Right lobe of liver (tissue), 6 donors: ENCODE results near the gene DMRT1. TPM values are rescaled to one million over a fixed set of nuclear protein-coding genes. Genes with fewer than 3 reads are reported as not detected.
"Not testable (repeated sequence)": the region's sequence is repeated elsewhere in the genome, so short reads cannot be mapped to it uniquely, and the experiment has no call there.

Experiments used
- ATAC-seq, 4 donors: fragments of 200-7000 bp; cut with Tn5 transposase; one replicate each; pipeline ENCODE4 v1.9.1; 2020; ENCODE audit warnings: mild to moderate bottlenecking in 4 of 4, moderate library complexity in 4 of 4
- DNase-seq, 3 donors: peaks; one replicate each; pipeline ENCODE4 v3.0.0-alpha.2; 2020
- H3K27ac ChIP-seq, 3 donors: fragments of 200-600 bp; one replicate each; pipeline ENCODE4 v1.8.0; 2022
- H3K27me3 ChIP-seq, 2 donors: fragments of 200-600 bp; one replicate each; pipeline ENCODE4 v1.8.0; 2022
- H3K36me3 ChIP-seq, 4 donors: fragments of 200-600 bp; sonication (generic) in 1 of 4; one replicate each; pipeline versions ENCODE4 v1.5.1 to v1.8.0; 2017 to 2022; ENCODE audit warnings: control low read depth in 1 of 4
- H3K4me1 ChIP-seq, 4 donors: fragments of 200-600 bp; sonication (generic) in 1 of 4; one replicate each; pipeline versions ENCODE4 v1.5.1 to v1.8.0; 2017 to 2022; ENCODE audit warnings: control low read depth in 1 of 4
- H3K4me3 ChIP-seq, 3 donors: fragments of 200-600 bp; one replicate each; pipeline ENCODE4 v1.8.0; 2022
- H3K9me3 ChIP-seq, 4 donors: fragments of 200-600 bp; sonication (generic) in 1 of 4; one replicate each; pipeline versions ENCODE4 v1.5.1 to v1.8.0; 2017 to 2022; ENCODE audit warnings: control low read depth in 1 of 4
- POLR2A ChIP-seq: fragments of 450-650 bp; IDR thresholded peaks from one replicate; pipeline ENCODE4 v1.6.1; 2017; ENCODE audit warnings: antibody characterized with exemption, mild to moderate bottlenecking
- WGBS: methylation state at CpG from one replicate; pipeline ENCODE4 v1.1.6; 2018; ENCODE audit warnings: low coverage, low lambda C conversion rate; ENCODE audit not compliant: insufficient coverage; ENCODE audit errors: missing lambda C conversion rate; 5-methylcytosine and 5-hydroxymethylcytosine counted together
- intact Hi-C, 2 donors: fragments of 100-400 bp; cut with DNase I; formaldehyde crosslinking; loops; one replicate each; pipeline versions ENCODE4 v1.11.2 to v1.14.1; 2022
- total RNA-seq, 6 experiments: library from RNA; depleted of rRNA in 2 of 6; stranded (reverse); fragments of >200 nt in 2 of 6; fragmentation: NEBNext Ultra II Directional in 3 of 6; extraction: Animal tissue kit (Norgen Biotek cat#: 25700) in 3 of 6; gene quantifications; one replicate each; pipeline versions ENCODE4 v1.1.0 to v1.2.4, GENCODE V29; 2016 to 2023
- TF ChIP-seq, protein P1 (sequence below), 4 donors: fragments of 200-600 bp in 3 of 4; fragments of 450-650 bp in 1 of 4; IDR thresholded peaks; one replicate each; pipeline versions ENCODE4 v1.5.1 to v1.8.0; 2016 to 2022; ENCODE audit warnings: antibody characterized with exemption in 4 of 4, mild to moderate bottlenecking in 2 of 4
- donor health status: DM: no; HTN: yes; CAD: no.
- donor health status: DM: no; HTN: no; CAD: no.
- donor health status: DM: no; HTN: no; CAD: no.
- donor health status: DM: no; HTN: yes; CAD: no.
- donor health status: DM: no; HTN: yes; CAD: no.

The DMRT1 gene
- total RNA-seq, 6 experiments from 2014 or later = not detected

DNA sequence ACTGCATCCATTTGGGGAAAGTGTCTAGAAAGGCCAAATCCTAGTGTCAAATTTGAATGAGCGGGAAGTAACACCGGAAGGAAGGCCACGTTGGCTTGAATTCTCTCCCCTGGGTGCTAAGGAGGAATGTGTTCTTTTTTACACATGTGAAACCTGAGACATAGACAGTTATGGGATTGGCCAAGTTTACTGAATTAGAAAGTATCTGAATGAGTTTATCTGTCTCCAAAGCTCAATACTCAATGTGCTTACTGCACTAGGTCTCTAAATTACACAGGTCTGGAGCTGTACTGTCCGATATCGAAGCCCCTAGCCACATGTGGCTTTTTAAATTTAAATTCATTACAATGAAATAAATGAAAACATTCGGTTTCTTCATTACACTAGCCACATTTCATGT is 6.0 kb downstream of the DMRT1 start:
- H3K4me1 ChIP-seq = no peaks in the 10 kb centered on the region
- TF ChIP-seq, protein P1, sequence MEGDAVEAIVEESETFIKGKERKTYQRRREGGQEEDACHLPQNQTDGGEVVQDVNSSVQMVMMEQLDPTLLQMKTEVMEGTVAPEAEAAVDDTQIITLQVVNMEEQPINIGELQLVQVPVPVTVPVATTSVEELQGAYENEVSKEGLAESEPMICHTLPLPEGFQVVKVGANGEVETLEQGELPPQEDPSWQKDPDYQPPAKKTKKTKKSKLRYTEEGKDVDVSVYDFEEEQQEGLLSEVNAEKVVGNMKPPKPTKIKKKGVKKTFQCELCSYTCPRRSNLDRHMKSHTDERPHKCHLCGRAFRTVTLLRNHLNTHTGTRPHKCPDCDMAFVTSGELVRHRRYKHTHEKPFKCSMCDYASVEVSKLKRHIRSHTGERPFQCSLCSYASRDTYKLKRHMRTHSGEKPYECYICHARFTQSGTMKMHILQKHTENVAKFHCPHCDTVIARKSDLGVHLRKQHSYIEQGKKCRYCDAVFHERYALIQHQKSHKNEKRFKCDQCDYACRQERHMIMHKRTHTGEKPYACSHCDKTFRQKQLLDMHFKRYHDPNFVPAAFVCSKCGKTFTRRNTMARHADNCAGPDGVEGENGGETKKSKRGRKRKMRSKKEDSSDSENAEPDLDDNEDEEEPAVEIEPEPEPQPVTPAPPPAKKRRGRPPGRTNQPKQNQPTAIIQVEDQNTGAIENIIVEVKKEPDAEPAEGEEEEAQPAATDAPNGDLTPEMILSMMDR (IDR thresholded peaks at IDR 0.05) = no peak
- TF ChIP-seq POLR2A = no peak
- ATAC-seq (no peak), DNase-seq (no peak)
- intact Hi-C loops = no loop called here
- peaks cover 8 to 15% of the 10 kb centered on the region in 2 donors for H3K27me3 ChIP-seq
- H3K9me3 ChIP-seq = no peaks in the 10 kb centered on the region
- H3K27ac ChIP-seq = no peak overlapping the region
- H3K4me3 ChIP-seq = no peak overlapping the region
- WGBS = 29% methylated on average over 6 of the region's 6 CpGs
- no peaks in the 10 kb centered on the region for H3K36me3 ChIP-seq

DNA sequence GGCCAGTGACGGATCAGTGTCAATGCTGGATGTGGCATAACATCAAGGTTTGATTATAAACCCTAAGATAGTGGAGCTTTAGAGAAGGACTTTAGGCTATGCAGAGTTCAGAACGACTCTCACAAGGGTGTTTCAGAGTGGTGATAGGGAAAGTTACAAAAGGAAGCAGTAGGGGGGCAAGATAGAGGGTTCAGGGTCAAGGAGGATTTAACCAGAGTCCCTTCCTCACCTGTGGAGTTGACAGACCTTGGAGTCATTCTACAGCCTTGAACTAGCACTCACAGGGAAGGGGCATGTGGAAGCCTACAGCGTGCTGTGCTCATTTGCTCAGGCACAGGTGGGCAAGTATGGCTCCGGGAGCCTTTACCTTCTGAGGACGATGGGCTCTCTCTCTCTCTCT is 7.9 kb downstream of the DMRT1 start:
- no peak for ATAC-seq
- Histone ChIP-seq H3K27me3 (no peaks in the 10 kb centered on the region), H3K27ac (no peak overlapping the region), H3K36me3 (no peaks in the 10 kb centered on the region), H3K4me1 (no peaks in the 10 kb centered on the region), H3K9me3 (no peaks in the 10 kb centered on the region), H3K4me3 (no peak overlapping the region)
- WGBS = 40% methylated on average over 2 of the region's 5 CpGs
- DNase-seq = no peak
- intact Hi-C loops = no loop called here
- TF ChIP-seq, protein P1 (IDR thresholded peaks at IDR 0.05) = no peak
- no peak for TF ChIP-seq POLR2A

DNA sequence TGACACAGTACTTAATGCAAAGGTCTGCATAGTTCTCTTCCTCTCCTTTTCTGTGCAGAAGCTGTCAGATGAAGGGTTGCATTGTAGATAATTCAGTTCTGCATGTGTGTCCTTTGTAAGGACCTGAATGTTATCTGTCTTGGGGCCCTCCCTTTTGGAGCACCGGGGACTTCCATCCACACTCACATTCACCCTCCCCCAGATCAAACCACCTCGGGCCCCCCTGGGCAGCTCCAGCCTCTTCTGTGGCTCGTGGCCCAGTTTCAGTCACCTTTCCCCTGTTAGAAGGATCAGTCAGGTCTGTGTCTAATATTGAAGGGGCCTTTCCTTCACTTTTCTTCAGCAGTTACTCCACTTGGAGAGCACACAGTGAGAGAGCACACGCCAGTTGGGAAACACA is 11.0 kb downstream of the DMRT1 start:
- no peak for DNase-seq
- intact Hi-C loops = no loop called here
- 26% methylated on average over 4 of the region's 4 CpGs for WGBS
- H3K9me3 ChIP-seq = no peaks in the 10 kb centered on the region
- no peak for ATAC-seq
- no peaks in the 10 kb centered on the region for H3K36me3 ChIP-seq
- no peaks in the 10 kb centered on the region for H3K27me3 ChIP-seq
- no peak overlapping the region for H3K4me3 ChIP-seq
- no peak for TF ChIP-seq POLR2A
- TF ChIP-seq, protein P1 (IDR thresholded peaks at IDR 0.05) = no peak
- no peaks in the 10 kb centered on the region for H3K4me1 ChIP-seq
- H3K27ac ChIP-seq = no peak overlapping the region

DNA sequence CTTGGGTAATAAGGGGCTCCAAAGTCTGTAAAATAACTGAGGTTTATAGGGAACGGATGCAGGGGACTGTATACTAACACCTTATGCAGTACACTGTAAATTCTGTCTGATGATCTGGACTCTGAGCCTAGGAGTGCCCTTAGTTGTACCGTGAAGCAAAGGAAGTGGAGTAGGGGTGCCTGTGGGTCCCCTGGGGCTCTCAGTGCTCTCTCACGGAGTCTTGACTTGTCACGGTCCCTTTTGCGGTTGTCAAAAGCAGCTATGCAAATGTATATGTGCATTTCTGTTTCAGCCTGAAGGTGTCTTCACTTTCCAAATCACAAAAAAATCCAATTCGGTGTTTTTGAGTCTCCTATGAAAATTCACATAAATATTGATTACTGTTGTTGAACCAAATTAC is 17.8 kb downstream of the DMRT1 start:
- intact Hi-C loops = no loop called here
- Histone ChIP-seq H3K27me3 (no peaks in the 10 kb centered on the region), H3K4me1 (no peaks in the 10 kb centered on the region), H3K27ac (no peak overlapping the region), H3K36me3 (no peaks in the 10 kb centered on the region), H3K9me3 (no peaks in the 10 kb centered on the region), H3K4me3 (no peak overlapping the region)
- DNase-seq (no peak), ATAC-seq (no peak)
- 53% methylated on average over 6 of the region's 6 CpGs for WGBS
- TF ChIP-seq, protein P1 (IDR thresholded peaks at IDR 0.05) = no peak
- TF ChIP-seq POLR2A = no peak

DNA sequence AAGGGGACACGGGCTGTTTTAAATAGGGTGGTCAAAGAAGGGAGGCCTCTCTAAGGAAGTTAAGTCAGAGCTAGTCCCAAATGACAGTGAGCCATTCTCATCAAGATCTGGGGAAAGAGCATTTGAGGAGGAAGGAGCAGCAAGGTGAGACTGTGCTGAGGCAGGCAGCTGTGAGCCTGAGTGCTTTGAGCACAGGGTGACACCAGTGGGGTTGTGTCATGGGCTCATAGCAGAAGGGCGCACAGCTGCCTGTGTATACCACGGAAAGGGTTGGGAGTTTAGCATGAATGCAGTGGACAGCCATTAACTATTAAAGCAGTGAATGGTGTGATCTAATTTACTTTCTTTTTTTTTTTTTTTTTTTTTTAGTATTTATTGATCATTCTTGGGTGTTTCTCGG is 19.2 kb downstream of the DMRT1 start:
- DNase-seq (no peak), ATAC-seq (no peak)
- H3K4me3 ChIP-seq = no peak overlapping the region
- H3K27me3 ChIP-seq = no peaks in the 10 kb centered on the region
- TF ChIP-seq POLR2A = no peak
- TF ChIP-seq, protein P1 (IDR thresholded peaks at IDR 0.05) = no peak
- H3K4me1 ChIP-seq = no peaks in the 10 kb centered on the region
- whole genome bisulfite sequencing = 74% methylated on average over 3 of the region's 4 CpGs
- intact Hi-C loops = no loop called here
- H3K9me3 ChIP-seq = no peaks in the 10 kb centered on the region
- no peak overlapping the region for H3K27ac ChIP-seq
- no peaks in the 10 kb centered on the region for H3K36me3 ChIP-seq

DNA sequence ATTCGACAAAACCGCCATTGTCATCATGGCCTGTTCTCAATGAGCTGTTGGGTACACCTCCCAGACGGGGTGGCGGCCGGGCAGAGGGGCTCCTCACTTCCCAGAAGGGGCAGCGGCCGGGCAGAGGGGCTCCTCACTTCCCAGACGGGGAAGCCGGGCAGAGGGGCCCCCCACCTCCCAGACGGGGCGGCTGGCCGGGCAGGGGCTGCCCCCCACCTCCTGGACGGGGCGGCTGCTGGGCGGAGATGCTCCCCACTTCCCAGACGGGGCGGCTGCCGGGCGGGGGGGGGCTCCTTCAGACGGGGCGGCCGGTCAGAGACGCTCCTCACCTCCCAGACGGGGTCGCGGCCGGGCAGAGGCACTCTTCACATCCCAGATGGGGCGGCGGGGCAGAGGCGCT is 20.0 kb downstream of the DMRT1 start:
- DNase-seq, H3K4me3 ChIP-seq, H3K4me1 ChIP-seq, ATAC-seq, intact Hi-C loops, H3K36me3 ChIP-seq, H3K27ac ChIP-seq, H3K9me3 ChIP-seq, H3K27me3 ChIP-seq: not testable (repeated sequence)
- WGBS = no CpG with 5 or more reads among the region's 30 CpGs
